Endothelial cell (in vitro differentiated cells): Measurements from ENCODE around the gene SGTA. TPM values are rescaled to one million over a fixed set of nuclear protein-coding genes. Genes with fewer than 3 reads are reported as not detected.
"Not testable (repeated sequence)": the region's sequence is repeated elsewhere in the genome, so short reads cannot be mapped to it uniquely, and the experiment has no call there.

Experiments
- DNase-seq: peaks from one replicate; pipeline ENCODE4 v3.0.0; 2021; ENCODE audit warnings: low spot score
- H3K27ac Mint-ChIP-seq: one replicate; pipeline ENCODE4 v1.8.0; 2021; ENCODE audit warnings: mixed read lengths, inconsistent platforms; ENCODE audit not compliant: unreplicated experiment
- H3K27me3 Mint-ChIP-seq: one replicate; pipeline ENCODE4 v1.8.0; 2021; ENCODE audit warnings: mild to moderate bottlenecking, moderate library complexity, mixed read lengths, inconsistent platforms; ENCODE audit not compliant: unreplicated experiment
- H3K36me3 Mint-ChIP-seq: one replicate; pipeline ENCODE4 v1.8.0; 2021; ENCODE audit warnings: mild to moderate bottlenecking, low read depth, mixed read lengths, inconsistent platforms; ENCODE audit not compliant: unreplicated experiment
- H3K4me1 Mint-ChIP-seq: one replicate; pipeline ENCODE4 v1.8.0; 2021; ENCODE audit warnings: mild to moderate bottlenecking, mixed read lengths, inconsistent platforms; ENCODE audit not compliant: unreplicated experiment
- H3K4me3 Mint-ChIP-seq: one replicate; pipeline ENCODE4 v1.8.0; 2021; ENCODE audit warnings: mild to moderate bottlenecking, mixed read lengths, inconsistent platforms; ENCODE audit not compliant: unreplicated experiment
- H3K9me3 Mint-ChIP-seq: one replicate; pipeline ENCODE4 v1.8.0; 2021; ENCODE audit warnings: mixed read lengths, inconsistent platforms; ENCODE audit not compliant: unreplicated experiment
- total RNA-seq: library from RNA; stranded (reverse); fragmentation: NEBNext Ultra II Directional; extraction: Animal tissue kit (Norgen Biotek cat#: 25700); gene quantifications from one replicate; pipeline ENCODE4 v1.2.1, GENCODE V29; 2021; ENCODE audit not compliant: unreplicated experiment
- TF ChIP-seq, protein P1 (sequence below): fragments of 200-600 bp; sonication (generic); IDR thresholded peaks from one replicate; pipeline ENCODE4 v1.5.0; 2021; ENCODE audit warnings: antibody characterized with exemption; ENCODE audit not compliant: unreplicated experiment

Gene SGTA
- total RNA-seq, 1 donor from 2014 or later, result 60.4 TPM

DNA sequence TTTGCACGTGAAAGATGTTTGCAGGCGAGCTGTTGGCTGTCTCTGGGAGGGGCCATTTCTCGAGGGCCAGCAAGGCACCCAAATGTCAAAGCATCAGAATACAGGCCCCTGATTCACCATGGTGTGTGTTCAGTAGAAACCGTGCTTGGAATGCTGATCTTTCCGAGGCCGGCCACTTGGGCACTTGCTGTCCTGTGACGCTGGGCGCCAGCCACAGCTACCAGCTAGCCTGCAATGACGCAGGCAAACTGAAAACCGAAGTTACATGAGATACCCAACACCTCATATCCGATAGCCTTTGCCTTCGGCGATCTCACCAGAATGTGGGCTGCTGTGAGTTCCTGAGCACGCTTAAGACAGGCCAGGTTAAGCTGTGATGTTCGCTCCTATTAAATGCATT is 14.2 kb upstream of the SGTA start:
- TF ChIP-seq, protein P1, sequence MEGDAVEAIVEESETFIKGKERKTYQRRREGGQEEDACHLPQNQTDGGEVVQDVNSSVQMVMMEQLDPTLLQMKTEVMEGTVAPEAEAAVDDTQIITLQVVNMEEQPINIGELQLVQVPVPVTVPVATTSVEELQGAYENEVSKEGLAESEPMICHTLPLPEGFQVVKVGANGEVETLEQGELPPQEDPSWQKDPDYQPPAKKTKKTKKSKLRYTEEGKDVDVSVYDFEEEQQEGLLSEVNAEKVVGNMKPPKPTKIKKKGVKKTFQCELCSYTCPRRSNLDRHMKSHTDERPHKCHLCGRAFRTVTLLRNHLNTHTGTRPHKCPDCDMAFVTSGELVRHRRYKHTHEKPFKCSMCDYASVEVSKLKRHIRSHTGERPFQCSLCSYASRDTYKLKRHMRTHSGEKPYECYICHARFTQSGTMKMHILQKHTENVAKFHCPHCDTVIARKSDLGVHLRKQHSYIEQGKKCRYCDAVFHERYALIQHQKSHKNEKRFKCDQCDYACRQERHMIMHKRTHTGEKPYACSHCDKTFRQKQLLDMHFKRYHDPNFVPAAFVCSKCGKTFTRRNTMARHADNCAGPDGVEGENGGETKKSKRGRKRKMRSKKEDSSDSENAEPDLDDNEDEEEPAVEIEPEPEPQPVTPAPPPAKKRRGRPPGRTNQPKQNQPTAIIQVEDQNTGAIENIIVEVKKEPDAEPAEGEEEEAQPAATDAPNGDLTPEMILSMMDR, result no peak
- Mint-ChIP-seq H3K4me3 (no peak overlapping the region), H3K9me3 (no peaks in the 10 kb centered on the region), H3K4me1 (no peaks in the 10 kb centered on the region), H3K36me3 (peaks cover 22% of the 10 kb centered on the region), H3K27ac (no peak overlapping the region), H3K27me3 (peaks cover 5% of the 10 kb centered on the region)
- DNase-seq, result no peak

DNA sequence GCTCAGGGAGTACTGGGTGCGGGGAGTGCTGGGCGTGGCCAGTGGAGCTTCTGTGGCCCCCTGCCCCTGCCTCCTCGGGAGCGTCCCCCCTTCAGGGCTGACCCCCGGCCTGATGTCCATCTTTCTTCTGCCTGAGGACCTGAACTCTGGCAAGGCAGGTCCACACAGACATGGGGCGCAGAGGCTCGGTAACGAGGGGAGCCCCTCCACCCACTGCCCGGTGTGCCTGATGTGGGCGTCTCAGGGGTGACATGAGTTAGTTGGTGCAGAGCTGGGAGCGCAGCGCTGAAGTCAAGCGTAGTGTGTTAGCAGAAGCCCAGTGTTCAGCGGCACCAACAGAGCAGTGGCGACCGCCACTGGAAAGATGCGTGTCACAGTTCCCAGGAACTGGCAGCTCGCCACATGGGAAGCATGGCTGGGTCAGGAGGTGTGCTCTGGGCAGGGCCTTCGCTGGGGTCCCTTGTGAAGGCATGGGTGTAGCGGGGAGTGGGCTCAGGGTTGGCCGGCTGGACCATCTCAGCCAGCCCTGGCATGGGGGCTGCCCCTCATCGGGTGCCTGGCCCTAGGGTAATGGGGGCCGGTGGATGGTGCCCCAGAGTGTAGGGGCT is 13.7 kb upstream of the SGTA start:
- no peak overlapping the region for H3K27ac Mint-ChIP-seq
- TF ChIP-seq, protein P1, result no peak
- no peak for DNase-seq
- no peaks in the 10 kb centered on the region for H3K9me3 Mint-ChIP-seq
- no peak overlapping the region for H3K4me3 Mint-ChIP-seq
- peaks cover 5% of the 10 kb centered on the region for H3K27me3 Mint-ChIP-seq
- H3K36me3 Mint-ChIP-seq, result peaks cover 22% of the 10 kb centered on the region
- no peaks in the 10 kb centered on the region for H3K4me1 Mint-ChIP-seq

DNA sequence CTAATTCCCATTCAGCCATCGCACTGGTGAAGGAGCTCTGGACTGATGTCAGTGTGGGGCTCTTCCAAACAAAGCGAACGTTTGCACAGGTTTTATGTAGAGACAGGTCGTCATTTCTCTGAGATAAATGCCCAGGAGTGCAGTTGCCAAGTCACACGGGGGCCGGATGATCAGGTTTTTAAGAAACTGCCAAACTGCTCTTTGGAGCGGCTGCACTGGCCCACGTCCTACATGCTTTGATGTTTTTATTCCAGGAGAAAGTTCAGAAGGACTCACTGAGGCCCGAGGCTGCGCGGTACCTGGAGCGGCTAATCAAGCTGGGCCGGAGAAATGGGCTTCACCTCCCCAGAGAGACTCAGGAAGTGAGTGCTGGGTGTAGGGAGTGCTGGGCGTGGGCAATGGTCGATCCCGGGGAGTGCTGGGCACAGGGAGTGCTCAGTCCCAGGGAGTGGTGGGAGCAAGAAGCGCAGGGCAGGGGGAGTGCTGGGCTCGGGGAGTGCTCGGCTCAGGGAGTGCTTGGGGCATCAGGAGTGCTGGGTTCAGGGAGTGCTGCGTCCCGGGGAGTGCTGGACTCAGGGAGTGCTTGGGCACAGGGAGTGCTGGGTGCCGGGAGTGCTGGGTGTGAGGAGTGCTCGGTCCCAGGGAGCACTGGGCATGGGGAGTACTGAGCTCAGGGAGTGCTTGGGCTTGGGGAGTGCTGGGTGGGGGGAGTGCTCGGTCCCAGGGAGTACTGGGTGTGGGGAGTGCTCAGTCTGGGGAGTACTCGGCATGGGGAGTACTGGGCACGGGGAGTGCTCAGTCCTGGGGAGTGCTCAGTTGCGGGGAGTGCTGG is 13.0 kb upstream of the SGTA start:
- DNase-seq, result no peak
- H3K9me3 Mint-ChIP-seq, result no peaks in the 10 kb centered on the region
- no peaks in the 10 kb centered on the region for H3K4me1 Mint-ChIP-seq
- H3K27ac Mint-ChIP-seq, result no peak overlapping the region
- H3K36me3 Mint-ChIP-seq, result peaks cover 20% of the 10 kb centered on the region
- peaks cover 5% of the 10 kb centered on the region for H3K27me3 Mint-ChIP-seq
- H3K4me3 Mint-ChIP-seq, result peak overlapping the region; percentile 8
- TF ChIP-seq, protein P1, result no peak

DNA sequence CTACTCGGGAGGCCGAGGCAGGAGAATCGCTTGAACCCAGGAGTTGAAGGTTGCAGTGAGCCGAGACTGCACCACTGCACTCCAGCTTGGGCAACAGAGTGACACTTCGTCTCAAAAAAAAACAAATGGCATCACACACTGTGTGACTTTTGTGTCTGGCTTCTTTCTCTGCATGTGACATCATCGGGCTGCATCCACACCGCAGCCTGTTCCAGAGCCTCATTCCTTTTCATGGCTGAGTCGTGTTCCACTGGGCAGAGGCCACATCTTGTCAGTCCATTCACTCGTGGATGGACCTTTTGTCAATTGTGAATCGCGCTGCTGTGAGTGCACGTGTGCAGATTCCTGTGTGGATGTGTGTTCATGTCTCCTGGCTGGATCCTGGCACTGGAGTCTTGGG is 10.5 kb upstream of the SGTA start:
- H3K4me3 Mint-ChIP-seq, result no peak overlapping the region
- no peak overlapping the region for H3K27ac Mint-ChIP-seq
- H3K36me3 Mint-ChIP-seq, result peaks cover 16% of the 10 kb centered on the region
- TF ChIP-seq, protein P1, result no peak
- H3K4me1 Mint-ChIP-seq, result no peaks in the 10 kb centered on the region
- no peaks in the 10 kb centered on the region for H3K9me3 Mint-ChIP-seq
- DNase-seq, result no peak
- H3K27me3 Mint-ChIP-seq, result peaks cover 8% of the 10 kb centered on the region

DNA sequence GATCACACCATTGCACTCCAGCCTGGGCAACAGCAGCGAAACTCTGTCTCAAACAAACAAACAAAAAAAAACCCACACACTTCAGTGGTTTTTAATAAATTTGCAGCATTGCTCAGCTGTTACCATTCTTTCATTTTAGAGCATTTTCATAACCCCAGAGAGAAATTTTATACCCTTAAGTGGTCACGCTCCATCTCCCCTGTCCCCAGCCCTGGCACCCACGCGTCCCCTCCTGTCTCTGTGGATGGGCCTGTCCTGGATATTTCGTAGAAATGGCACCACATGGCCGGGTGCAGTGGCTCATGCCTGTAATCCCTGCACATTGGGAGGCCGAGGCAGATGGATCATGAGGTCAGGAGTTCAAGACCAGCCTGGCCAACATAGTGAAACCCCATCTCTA is 10.1 kb upstream of the SGTA start:
- Mint-ChIP-seq H3K27me3 (peaks cover 8% of the 10 kb centered on the region), H3K4me3 (no peak overlapping the region), H3K4me1 (no peaks in the 10 kb centered on the region), H3K27ac (no peak overlapping the region), H3K9me3 (no peaks in the 10 kb centered on the region), H3K36me3 (peaks cover 16% of the 10 kb centered on the region)
- no peak for DNase-seq
- TF ChIP-seq, protein P1, result no peak

DNA sequence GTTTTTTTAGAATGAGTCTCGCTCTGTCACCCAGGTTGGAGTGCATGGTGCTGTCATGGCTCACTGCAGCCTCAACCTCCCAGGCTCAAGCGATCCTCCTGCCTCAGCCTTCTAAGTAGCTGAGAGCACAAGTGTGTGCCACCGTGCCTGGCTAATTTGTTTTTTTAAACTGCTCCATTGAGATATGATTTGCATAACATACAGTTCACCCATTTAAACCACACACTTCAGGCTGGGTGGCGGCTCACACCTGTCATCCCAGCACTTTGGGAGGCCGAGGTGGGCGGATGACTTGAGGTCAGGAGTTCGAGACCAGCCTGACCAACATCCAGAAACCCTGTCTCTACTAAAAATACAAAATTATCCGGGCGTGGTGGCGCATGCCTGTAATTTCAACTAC is 9.6 kb upstream of the SGTA start:
- not testable (repeated sequence) for DNase-seq, H3K9me3 Mint-ChIP-seq, H3K4me1 Mint-ChIP-seq, H3K27me3 Mint-ChIP-seq, H3K4me3 Mint-ChIP-seq, H3K27ac Mint-ChIP-seq
- H3K36me3 Mint-ChIP-seq, result peaks cover 16% of the 10 kb centered on the region
